ENCODE results near the gene MRM3.

GRCh38 chr17:798246-798645 lies 16.1 kb downstream of the MRM3 start:
- TF ChIP-seq CTCF (IDR thresholded peaks at IDR 0.05; ENCODE audit: low read depth, low read length, poor library complexity, severe bottlenecking): no peak
- no peak for TF ChIP-seq EZH2phosphoT487 (IDR thresholded peaks at IDR 0.05; ENCODE audit: borderline replicate concordance, low read length)

All from DOHH2 (cell line).